Posterior cingulate gyrus (tissue), 11 donors: ENCODE results near the gene TRIP12.
"Not testable (repeated sequence)": the region's sequence is repeated elsewhere in the genome, so short reads cannot be mapped to it uniquely, and the experiment has no call there.

Experiments used
- DNase-seq, 10 donors: peaks; one replicate each; pipeline versions ENCODE4 v3.0.0 to v3.0.0-alpha.2; 2020 to 2021; ENCODE audit warnings: mixed read lengths in 3 of 10
- intact Hi-C: fragments of 100-400 bp; cut with DNase I; formaldehyde crosslinking; loops from one replicate; pipeline ENCODE4 v1.15.1; 2023

The TRIP12 gene

GRCh38 chr2:229731916-229732315, 189.9 kb downstream of the TRIP12 start:
- DNase-seq: no peak
- intact Hi-C loops: no loop called here

DNA sequence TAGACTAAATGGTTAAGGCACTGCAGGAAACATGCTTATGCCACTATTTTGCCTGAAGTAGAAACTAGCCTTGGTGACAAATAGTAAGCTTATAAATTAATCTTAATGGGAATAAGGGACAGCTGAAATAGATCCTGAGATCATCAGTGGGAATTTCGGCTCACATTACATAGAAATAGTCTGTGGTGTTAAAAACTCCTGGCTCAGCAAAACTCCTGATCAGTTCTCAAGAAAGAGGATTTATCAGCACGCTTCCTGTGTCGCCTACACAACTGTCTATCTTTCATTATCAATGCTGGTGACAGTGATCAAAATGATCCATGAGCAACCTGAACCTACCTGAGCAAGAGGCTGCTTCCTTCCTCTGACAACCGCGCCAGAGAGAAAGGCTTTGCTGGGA, 190.4 kb downstream of the TRIP12 start:
- DNase-seq: no peak

DNA sequence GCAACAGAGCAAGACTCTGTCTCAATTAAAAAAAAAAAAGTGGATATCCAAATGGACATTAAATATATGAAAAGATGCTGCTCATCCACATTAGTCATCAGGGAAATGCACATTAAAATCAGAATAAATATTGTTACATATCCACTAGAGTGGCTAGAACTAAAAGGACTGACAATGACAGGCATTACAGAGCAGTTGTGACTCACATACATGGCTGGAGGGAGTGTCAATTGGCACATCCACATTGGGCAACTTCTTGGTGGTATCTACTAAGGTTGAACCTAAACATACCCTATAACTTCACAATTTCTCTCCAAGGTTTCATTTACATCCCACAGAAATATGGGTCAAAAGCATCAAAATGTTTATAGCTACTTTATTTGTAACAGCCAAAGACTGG, 193.4 kb downstream of the TRIP12 start:
- intact Hi-C loops: no loop called here
- DNase-seq: no peak

More for the DNA sequence above, 190.4 kb downstream of the TRIP12 start:
- intact Hi-C loops: no loop called here

DNA sequence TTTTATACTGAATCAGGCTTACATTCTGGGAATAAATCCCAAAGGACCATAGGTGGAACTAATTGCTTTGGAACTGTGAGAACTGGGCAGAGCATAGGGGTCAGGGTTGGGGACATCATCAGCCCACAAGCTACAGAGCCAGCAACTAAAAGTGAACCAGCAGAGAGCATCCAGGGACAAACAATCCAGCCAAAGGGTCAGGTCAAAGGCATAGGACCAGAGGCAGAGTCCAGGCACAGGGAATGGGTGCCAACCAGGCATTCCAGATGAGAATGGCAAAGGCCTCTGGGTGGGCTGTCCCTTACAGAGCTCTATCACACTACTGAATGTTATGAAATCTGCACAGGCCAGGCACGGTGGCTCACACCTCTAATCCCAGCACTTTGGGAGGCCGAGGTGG, 195.2 kb downstream of the TRIP12 start:
- intact Hi-C loops: no loop called here

DNA sequence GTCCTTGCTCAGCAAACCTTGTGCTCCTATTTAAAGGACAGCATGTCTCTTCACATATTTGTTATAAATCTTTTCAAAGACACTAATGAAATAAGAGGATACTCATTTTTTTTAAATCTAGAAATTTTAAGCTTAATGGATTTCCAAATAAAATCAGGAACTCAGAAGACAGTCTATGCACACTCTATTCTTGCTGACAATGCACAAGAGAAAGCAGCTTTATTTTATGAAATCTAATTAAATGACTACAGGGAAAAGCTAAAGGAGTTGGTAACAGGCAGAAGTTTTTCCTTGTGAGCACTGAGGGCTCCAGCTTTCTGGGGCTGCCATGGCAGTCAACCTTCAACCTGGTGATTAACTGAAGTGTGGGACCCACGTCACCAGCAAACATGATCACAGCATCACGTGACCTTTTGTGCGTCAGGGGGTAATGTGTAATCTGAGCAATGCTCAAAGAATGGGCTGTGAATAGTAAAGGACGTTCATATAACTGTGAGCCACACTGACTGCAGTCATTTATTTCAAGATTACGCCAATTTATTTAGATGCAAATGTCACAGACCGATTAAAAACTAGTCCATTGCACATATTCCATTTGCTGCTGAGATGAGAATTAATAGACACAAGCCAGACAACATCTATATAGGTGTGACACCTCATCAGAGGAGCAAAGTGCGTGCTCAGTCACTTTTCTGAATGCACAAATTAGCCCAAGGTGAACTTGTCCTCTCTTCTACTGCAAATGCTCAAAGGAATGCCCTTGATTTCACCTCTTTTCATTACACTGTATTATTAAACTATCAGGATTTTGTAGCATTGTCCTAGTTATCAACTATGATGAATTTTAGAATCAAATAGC, 195.9 kb downstream of the TRIP12 start:
- intact Hi-C loops: no loop called here
- no peak for DNase-seq

More for the DNA sequence above, 195.2 kb downstream of the TRIP12 start:
- no peak for DNase-seq

GRCh38 chr2:229723192-229723591, 198.6 kb downstream of the TRIP12 start:
- not testable (repeated sequence) for DNase-seq

DNA sequence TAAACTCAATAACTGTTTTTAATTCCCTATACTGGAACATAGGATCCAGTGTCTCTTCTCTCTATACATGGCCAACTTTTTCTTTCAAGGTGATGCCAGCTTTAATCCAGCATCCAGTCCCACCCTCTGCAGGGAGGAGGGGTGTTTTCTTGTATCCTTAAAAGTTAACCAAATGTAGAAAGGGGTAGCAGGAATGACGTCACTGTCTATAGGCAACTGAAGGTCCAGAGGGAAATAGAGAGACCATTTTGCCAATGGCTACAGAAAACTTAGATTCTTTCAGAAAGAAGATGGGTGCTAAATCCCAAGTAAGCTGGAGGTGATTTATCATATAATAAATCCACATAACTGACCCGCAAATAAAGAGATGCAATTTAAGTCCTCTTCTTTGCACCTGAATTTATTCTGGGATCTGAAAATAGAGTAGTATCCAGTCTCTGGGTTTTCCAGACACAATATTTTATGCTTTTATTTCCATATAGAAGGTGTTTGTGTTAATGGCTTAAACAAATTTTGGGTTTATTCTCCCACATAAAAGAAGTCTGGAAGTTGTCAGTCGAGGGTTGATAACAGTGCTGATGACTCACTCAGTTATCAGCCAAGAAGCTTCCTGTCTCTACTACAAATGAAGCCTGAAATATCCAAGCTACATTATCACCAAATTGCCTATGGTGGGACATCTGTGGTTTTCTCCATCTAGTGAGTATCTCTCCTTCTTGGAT, 201.7 kb downstream of the TRIP12 start:
- DNase-seq: no peak
- intact Hi-C loops: loop anchor here (5.0 to 10.0 kb wide), 2 partner anchors 288 to 585 kb away; no protein-coding TSS in a partner anchor

More at GRCh38 chr2:229723192-229723591, 198.6 kb downstream of the TRIP12 start:
- intact Hi-C loops: not testable (repeated sequence)

DNA sequence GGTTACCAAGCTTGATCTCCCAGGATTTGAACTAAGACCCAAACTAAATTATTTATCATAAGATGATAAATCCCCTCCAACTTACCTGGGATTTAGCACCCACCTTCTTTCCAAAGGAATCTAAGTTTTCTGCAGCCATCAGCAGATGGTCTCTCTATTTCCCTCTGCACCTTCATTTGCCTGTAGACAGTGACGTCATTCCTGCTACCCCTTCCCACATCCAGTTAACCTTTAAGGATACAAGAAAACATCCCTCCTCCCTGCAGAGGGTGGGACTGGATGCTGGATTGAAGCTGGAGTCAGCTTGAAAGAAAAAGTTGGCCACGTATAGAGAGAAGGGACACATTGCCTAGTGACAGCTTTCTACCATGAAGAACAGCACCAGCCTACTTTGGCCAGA, 203.8 kb downstream of the TRIP12 start:
- intact Hi-C loops: loop anchor here (5.0 to 10.0 kb wide), 2 partner anchors 286 to 583 kb away; no protein-coding TSS in a partner anchor
- DNase-seq: no peak

DNA sequence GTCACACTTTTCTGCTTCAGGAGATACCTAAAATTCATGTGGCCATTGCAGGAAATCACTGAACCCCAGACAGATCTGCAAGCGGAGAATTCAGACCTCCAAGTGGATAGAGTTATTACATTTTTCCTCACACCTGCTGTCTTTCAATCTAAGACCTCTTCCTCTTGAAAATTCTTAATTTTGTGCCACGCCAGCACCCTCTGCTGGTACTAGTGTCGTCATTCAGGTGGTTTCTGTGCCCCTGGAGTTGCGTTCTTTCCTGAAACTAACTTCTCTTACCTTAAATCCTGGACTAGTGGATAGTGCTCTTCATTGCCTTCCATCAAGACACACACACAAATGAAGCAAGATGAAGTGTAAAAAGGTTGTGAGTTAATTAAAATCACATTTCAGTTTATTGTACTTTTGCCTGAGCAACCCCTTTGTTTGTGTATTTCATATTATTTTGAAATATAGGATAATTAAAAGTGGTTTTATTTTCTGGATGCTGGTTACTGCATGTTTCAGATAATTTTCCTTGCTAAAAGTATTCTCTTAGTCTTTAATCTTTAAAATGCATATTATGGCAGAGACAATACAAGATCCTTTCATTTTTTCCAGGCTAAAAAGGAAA, 205.8 kb downstream of the TRIP12 start:
- DNase-seq: peak in 6 of 10 donors; percentile 48 to 89 (median 57)
- intact Hi-C loops: loop anchor here (5.0 to 10.0 kb wide), 2 partner anchors 284 to 581 kb away; no protein-coding TSS in a partner anchor

DNA sequence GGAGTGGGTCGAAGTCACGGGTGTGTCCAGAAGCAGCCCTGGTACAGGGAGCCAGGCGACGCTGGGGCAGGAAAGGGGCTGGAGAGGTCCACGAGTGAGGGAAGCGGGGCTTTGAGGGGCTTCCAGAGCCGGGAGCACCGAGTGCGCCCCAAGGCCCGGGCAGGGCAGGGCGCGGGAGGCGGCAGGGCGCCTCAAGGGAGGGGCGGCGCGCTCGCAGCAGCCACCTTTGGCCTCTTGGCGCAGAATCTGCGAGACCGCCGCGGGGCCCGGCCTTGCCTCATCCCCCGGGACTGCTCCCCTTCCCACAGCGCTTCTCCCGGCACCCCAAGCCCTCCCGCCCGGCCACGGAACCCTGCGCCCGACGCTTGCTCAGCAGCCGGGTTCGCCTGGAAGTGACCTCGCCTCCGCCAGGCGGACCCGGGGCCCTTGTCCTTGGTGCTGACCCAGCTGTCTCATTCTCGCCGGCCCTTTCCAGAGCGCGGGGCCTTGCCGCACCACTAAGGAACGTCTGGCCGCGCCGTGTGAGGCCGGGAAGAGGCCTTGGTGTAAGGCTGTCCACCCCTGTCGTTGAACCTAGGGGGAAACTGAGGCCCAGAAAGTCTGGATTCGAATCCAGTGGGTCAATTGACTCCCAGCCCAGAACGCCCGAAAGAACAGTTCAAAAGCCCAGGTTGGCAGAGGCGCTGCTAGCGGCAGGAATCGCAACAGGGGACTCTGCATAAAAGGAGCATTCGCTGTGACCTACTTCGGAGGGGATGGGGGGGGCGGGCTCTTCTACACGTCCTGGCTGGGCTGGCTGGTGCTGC, 206.9 kb downstream of the TRIP12 start:
- peak; percentile 46 to 91 (median 54) for DNase-seq
- intact Hi-C loops: loop anchor here (5.0 to 10.0 kb wide), 3 partner anchors 128 to 580 kb away; no protein-coding TSS in a partner anchor

DNA sequence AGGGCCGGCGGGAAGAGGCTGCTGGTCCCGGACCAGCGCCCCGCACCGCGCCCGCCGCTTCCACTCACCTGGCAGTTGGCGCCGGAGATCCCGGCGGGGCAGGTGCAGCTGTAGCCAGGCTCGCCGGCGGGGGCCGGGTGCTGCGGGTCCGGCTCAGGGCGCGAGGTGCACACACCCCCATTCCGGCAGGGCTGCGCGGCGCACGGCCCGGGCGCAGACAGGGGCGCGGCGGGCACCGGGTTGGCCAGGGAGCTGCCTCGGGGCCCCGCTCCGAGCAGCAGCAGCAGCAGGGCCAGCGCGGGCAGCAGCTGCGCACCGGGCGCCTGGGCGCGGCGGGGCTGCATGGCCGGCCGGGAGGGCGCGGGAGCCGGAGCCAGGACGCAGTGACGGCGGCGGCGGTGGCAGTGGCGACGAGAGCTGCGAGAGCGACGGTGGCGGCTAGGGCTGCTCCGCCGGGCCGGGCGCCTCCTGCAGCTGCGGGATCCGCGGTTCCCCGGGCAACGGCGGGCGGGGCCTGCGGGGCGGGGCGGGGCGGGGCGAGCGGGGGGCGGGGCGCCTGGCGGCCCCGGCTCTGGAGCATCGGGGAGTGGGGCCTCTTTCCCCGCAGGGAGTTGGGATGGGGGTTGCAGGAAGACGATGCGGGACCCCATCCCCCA, 207.6 kb downstream of the TRIP12 start, which contains the start of gene DNER:
Gene DNER (minus strand): TSS at position 476 of the 656 bp plus-strand sequence. CDS start 132 bp downstream, at position 344.
- intact Hi-C loops: loop anchor here (5.0 to 10.0 kb wide), 2 partner anchors 127 to 579 kb away; no protein-coding TSS in a partner anchor
- peak; percentile 74 to 97 (median 78) for DNase-seq
